IMR-90 (cell line): Measurements from ENCODE around the gene MGME1.

Experiments used
- BHLHE40 ChIP-seq: fragments of 150-350 bp; IDR thresholded peaks from 2 replicates; pipeline ENCODE4 v1.6.1; 2016; ENCODE audit warnings: mild to moderate bottlenecking, low read depth, low read length
- CEBPB ChIP-seq: IDR thresholded peaks from 2 replicates; pipeline ENCODE4 v1.6.1; 2012; ENCODE audit warnings: low read depth, low read length, improper control_type of control experiment
- CTCF ChIP-seq: conservative IDR thresholded peaks from 2 replicates; pipeline ENCODE4 v1.5.1; 2012; ENCODE audit warnings: mild to moderate bottlenecking, low read depth, low read length, improper control_type of control experiment
- POLR2A ChIP-seq: IDR thresholded peaks from 2 replicates; pipeline ENCODE4 v1.6.1; 2012; ENCODE audit warnings: mild to moderate bottlenecking, low read depth, low read length

- TF ChIP-seq CTCF (no peak), BHLHE40 (no peak), POLR2A (no peak), CEBPB (no peak)
Observed at GRCh38 chr20:17933121-17933520, 35.7 kb upstream of the MGME1 start.
